ENCODE results near the gene DESI1.

Gene DESI1

GRCh38 chr22:41555325-41555982 lies 65.4 kb downstream of the DESI1 start:
- Mint-ChIP-seq H3K9me3 (no peaks in the 10 kb centered on the region), H3K27me3 (peaks cover 80% of the 10 kb centered on the region), H3K4me3 (no peak overlapping the region), H3K27ac (no peak overlapping the region), H3K4me1 (peaks cover 6% of the 10 kb centered on the region), H3K36me3 (no peaks in the 10 kb centered on the region)
- no peak for DNase-seq
- CTCF ChIA-PET: interaction anchor here (1.0 kb wide), 1 partner anchor 75 kb away, joined by 3 read pairs; no protein-coding TSS in a partner anchor

GRCh38 chr22:41551877-41552582 lies 68.8 kb downstream of the DESI1 start:
- CTCF ChIA-PET: interaction anchor here (0.7 to 1.0 kb wide), 2 partner anchors 9 to 13 kb away, joined by 3 read pairs; no protein-coding TSS in a partner anchor
- no peak for DNase-seq
- H3K9me3 Mint-ChIP-seq: no peaks in the 10 kb centered on the region
- no peaks in the 10 kb centered on the region for H3K36me3 Mint-ChIP-seq
- H3K27me3 Mint-ChIP-seq: peaks cover 62% of the 10 kb centered on the region
- H3K27ac Mint-ChIP-seq: no peak overlapping the region
- peaks cover 2% of the 10 kb centered on the region for H3K4me1 Mint-ChIP-seq
- no peak overlapping the region for H3K4me3 Mint-ChIP-seq

DNA sequence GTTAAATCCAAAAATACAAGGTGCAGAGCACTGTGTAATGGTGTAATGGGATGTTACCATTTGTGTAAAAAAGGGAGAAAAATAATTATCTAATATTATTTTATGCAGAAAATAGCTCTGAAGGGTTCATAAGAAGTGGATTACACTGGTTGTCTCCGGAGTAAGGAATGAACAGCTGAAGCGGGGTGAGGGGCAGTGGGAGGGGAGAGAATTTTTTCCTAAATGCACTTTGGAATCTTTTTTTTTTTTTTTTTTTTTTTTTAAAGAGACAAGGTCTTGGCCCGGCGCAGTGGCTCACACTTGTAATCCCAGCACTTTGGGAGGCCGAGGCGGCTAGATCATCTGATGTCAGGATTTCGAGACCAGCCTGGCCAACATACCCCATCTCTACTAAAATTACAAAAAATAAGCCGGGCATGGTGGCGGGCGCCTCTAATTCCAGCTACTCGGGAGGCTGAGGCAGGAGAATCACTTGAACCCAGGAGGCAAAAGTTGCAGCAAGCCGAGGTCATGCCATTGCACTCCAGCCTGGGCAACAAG lies 69.8 kb downstream of the DESI1 start:
- Mint-ChIP-seq H3K4me3 (no peak overlapping the region), H3K4me1 (no peaks in the 10 kb centered on the region), H3K36me3 (no peaks in the 10 kb centered on the region), H3K9me3 (no peaks in the 10 kb centered on the region), H3K27ac (no peak overlapping the region), H3K27me3 (peaks cover 57% of the 10 kb centered on the region)
- DNase-seq: no peak
- CTCF ChIA-PET: interaction anchor here (0.6 kb wide), 2 partner anchors 15 to 34 kb away, joined by 3 read pairs; no protein-coding TSS in a partner anchor

- peaks cover 46% of the 10 kb centered on the region for H3K27me3 Mint-ChIP-seq
- no peak overlapping the region for H3K27ac Mint-ChIP-seq
- CTCF ChIA-PET: interaction anchor here (1.1 kb wide), 1 partner anchor 31 kb away, joined by 4 read pairs; no protein-coding TSS in a partner anchor
- H3K4me1 Mint-ChIP-seq: peaks cover 10% of the 10 kb centered on the region
- no peaks in the 10 kb centered on the region for H3K9me3 Mint-ChIP-seq
- no peak overlapping the region for H3K4me3 Mint-ChIP-seq
- peaks cover 1% of the 10 kb centered on the region for H3K36me3 Mint-ChIP-seq
- no peak for DNase-seq
These were observed 72.0 kb downstream of the DESI1 start for GRCh38 chr22:41548830-41549211.

All from activated naive CD4-positive, alpha-beta T cell treated with anti-CD3 and anti-CD28 coated beads, Interleukin-2, amount 10 ng/mL, durations not matched to agents 7 days and 5 days (primary cell).